ENCODE measurements around the gene DDX49.

Gene DDX49

DNA sequence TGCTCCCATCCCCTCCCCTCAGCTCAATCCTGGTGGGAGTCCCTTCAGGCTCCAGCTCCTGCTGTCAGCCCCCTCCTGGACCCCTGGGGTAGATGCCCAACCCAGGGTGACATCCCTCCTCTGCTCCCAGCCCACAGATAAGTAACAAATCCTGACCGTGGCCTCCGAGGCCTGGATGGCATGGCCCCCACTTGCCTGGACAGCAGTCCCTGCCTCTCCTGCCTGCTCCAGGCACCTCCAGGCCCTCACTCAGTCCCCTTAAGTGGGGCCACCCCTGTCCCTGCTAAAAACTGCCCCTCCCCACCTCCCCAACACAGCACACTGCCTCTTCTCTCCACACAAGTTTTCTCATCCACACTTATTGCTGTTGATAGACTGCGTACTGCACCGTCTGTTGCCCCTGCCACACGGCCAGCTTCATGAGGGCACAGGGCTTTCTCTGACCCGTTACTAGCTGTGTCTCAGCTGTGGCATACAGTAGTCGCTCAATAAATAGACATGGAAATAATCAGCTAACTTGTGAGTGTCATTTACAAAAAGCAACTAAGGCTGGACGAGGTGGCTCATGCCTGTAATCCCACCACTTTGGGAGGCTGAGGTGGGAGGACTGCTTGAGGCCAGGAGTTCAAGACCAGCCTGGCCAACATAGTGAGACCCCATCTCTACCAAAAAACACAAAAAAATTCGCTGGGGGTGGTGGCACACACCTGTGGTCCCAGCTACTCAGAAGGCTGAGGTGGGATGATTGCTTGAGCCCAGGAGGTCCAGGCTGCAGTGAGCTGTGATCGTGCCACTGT is 29.4 kb upstream of the DDX49 start:
- Mint-ChIP-seq H3K27me3 (peaks cover 35% of the 10 kb centered on the region), H3K4me3 (no peak overlapping the region), H3K27ac (no peak overlapping the region), H3K9me3 (no peaks in the 10 kb centered on the region), H3K4me1 (ENCODE audit: low read depth) (peaks cover under 1% of the 10 kb centered on the region), H3K36me3 (ENCODE audit: low read depth) (no peaks in the 10 kb centered on the region)
- intact Hi-C loops (cut with micrococcal nuclease), result no loop called here

DNA sequence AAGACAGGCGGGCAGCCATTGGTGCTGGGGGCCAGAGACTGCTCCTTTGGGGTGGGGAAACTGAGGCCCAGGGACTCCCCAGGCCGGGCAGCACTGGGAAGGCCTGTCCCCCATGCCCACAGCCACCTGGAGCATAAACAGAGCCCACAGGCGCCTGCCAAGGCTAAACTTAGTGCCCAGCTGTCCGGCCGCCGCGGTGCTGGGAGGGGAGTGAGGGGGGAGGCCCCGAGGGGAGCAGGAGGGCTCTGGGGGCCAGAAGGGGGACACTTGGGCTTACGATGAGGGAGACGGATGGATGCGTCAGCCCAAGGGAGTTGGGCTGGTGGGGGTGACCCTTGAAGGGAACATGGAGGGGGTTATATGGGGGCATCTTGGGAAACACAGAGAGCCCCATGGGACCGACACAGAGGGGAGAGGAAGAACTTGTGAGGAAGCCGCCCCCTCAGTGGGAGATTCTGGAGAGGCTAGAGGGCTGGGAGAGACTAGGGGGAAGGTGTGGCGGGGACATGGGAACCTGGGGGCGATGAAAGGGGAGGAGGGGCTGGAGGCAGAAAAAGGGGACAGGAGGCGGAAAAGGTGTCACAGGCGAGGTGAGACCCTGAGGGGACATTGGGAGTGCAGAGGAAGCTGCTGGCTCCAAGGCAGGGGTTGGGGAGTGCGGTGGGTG is 25.8 kb upstream of the DDX49 start:
- H3K4me3 Mint-ChIP-seq, result no peak overlapping the region
- H3K9me3 Mint-ChIP-seq, result no peaks in the 10 kb centered on the region
- H3K27ac Mint-ChIP-seq, result no peak overlapping the region
- peaks cover 59% of the 10 kb centered on the region for H3K27me3 Mint-ChIP-seq
- H3K4me1 Mint-ChIP-seq (ENCODE audit: low read depth), result peaks cover 11% of the 10 kb centered on the region
- peaks cover 12% of the 10 kb centered on the region for H3K36me3 Mint-ChIP-seq (ENCODE audit: low read depth)
- intact Hi-C loops (cut with micrococcal nuclease), result no loop called here

DNA sequence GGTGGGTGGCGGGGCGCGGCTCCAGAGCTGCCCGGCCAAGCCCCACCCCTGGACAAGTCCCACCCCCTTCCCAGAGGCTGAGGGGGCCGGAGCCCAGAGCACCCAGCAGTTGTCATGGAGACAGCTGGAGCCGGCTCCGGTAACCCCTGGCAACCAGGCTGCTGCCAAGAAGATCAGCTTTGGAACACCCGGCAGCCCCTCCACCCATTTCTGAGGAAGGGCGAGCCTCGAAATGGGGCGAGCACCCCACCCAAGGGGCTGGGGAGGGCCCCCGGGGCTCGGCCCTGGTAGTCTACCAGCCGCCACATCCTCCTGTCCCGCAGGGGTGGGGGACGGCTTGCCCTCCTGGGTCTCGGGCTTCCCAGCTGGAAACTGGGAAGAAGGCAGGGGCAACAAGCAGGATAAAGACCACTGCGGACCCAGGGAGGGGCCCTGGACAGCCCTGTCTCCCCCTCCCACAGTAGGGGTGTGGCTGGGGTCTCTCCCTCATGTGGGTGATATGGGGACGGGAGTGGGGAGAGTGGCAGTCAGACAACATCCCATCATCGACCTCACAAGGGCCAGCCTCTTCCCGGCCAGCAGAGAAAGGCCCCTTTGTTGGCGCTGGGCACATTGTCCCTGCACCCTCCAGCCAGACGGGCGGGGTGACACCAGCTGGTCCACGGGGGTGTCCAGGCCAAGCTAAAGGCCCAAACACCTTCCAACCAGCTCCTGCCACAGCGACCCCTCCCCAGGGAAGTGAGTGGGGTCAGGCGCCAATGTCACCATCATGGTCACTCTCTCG is 25.1 kb upstream of the DDX49 start:
- H3K27me3 Mint-ChIP-seq, result peaks cover 57% of the 10 kb centered on the region
- peaks cover 20% of the 10 kb centered on the region for H3K36me3 Mint-ChIP-seq (ENCODE audit: low read depth)
- peak overlapping the region; percentile 37 for H3K4me3 Mint-ChIP-seq
- H3K9me3 Mint-ChIP-seq, result no peaks in the 10 kb centered on the region
- intact Hi-C loops (cut with micrococcal nuclease), result no loop called here
- peaks cover 11% of the 10 kb centered on the region for H3K4me1 Mint-ChIP-seq (ENCODE audit: low read depth)
- no peak overlapping the region for H3K27ac Mint-ChIP-seq

DNA sequence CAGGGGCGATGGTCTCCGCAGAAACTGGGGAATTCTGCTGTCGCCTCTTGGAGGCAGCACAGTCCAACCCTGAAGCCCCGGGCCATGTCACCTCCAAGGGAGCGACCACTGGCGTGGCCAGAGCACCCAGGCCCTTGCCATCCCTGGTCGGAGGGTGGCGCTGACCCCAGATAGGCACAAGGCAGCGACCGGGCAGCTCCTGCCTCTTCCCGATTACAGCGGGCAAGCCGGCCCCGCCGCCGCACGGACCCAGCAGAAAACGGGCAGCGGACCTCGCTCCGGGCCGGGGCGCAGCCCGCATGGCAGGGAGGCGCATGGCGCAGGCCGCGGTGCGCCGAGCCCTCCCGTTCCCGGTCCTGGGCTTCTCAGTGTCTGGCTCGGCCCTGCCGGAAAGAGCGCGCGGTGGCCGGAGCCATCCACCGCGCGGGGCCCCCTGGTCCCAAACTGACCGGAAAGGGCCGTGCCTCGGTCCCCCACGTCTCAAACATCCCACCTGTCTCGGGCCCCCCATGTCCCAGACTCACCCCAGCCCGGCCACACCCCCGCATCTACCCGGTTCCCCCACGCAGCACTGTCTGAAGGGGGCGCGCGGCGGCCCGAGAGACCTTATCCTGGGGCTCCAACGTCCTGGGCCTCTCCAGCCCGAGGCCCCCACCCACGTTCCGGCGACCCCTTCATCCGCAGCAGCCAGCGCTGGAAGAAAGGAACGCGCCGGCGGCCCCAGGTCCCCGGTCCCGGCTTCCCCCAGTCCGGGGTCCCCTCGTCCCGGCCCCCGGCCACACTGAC is 24.3 kb upstream of the DDX49 start:
- H3K9me3 Mint-ChIP-seq, result no peaks in the 10 kb centered on the region
- peaks cover 57% of the 10 kb centered on the region for H3K27me3 Mint-ChIP-seq
- intact Hi-C loops (cut with micrococcal nuclease), result no loop called here
- H3K27ac Mint-ChIP-seq, result no peak overlapping the region
- H3K4me1 Mint-ChIP-seq (ENCODE audit: low read depth), result peaks cover 11% of the 10 kb centered on the region
- peaks cover 28% of the 10 kb centered on the region for H3K36me3 Mint-ChIP-seq (ENCODE audit: low read depth)
- H3K4me3 Mint-ChIP-seq, result peak overlapping the region; percentile 63

DNA sequence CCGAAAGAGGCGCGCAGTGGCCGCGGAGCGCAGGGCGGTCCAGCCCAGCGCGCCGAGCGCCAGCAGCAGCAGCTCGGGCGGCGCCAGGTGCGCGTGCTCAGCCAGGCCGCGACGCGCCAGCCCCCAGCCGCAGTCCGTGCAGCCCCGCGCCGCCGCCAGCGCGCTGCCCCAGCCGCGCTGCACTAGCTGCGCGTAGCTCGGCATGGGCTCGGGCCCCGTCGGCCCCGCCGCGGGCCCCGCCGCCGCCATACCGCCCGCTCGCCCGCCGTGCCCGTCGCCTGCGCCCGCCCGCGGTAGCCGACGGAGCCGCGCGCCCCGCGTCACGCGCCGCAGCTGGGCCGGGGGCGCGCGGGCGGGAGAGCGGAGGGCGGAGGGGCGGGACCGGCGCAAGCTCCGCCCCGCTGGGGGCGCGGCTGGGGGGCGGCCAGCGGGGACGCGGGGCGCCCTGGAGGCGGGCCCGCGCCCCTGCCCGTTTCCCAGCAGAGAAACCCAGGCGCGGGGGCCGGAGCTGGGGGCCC is 23.6 kb upstream of the DDX49 start, which contains the start of gene CERS1:
Gene CERS1 (minus strand): TSS at position 335 of the 518 bp plus-strand sequence. CDS start 86 bp downstream, at position 249.
- peaks cover 57% of the 10 kb centered on the region for H3K27me3 Mint-ChIP-seq
- H3K36me3 Mint-ChIP-seq (ENCODE audit: low read depth), result peaks cover 34% of the 10 kb centered on the region
- peaks cover 11% of the 10 kb centered on the region for H3K4me1 Mint-ChIP-seq (ENCODE audit: low read depth)
- no peak within 1 kb of the TSS for H3K27ac Mint-ChIP-seq
- peak within 1 kb of the TSS; percentile 73 for H3K4me3 Mint-ChIP-seq
- no peaks in the 10 kb centered on the region for H3K9me3 Mint-ChIP-seq
- intact Hi-C loops (cut with micrococcal nuclease), result no loop called here

DNA sequence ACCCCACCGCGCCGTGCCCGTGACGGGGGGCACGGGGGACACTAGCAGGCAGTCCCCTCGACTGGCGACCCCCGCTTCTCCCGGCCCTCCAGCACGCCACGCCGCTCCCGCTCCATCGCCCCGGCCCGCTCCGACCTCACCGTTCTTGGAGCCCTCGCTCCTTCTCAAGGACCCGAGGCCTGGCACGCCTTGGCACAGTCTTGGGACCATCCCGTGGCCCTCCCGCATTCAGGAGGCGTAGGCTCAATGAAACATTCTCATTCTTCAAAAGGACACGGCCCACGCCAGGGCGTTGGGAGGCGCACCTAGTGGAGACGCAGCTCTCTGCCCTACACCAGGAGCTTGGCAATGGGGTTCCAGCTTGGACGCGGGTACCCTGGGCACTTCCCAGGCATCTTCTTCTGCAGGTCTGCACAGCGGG is 23.1 kb upstream of the DDX49 start:
- no peaks in the 10 kb centered on the region for H3K9me3 Mint-ChIP-seq
- intact Hi-C loops (cut with micrococcal nuclease), result no loop called here

DNA sequence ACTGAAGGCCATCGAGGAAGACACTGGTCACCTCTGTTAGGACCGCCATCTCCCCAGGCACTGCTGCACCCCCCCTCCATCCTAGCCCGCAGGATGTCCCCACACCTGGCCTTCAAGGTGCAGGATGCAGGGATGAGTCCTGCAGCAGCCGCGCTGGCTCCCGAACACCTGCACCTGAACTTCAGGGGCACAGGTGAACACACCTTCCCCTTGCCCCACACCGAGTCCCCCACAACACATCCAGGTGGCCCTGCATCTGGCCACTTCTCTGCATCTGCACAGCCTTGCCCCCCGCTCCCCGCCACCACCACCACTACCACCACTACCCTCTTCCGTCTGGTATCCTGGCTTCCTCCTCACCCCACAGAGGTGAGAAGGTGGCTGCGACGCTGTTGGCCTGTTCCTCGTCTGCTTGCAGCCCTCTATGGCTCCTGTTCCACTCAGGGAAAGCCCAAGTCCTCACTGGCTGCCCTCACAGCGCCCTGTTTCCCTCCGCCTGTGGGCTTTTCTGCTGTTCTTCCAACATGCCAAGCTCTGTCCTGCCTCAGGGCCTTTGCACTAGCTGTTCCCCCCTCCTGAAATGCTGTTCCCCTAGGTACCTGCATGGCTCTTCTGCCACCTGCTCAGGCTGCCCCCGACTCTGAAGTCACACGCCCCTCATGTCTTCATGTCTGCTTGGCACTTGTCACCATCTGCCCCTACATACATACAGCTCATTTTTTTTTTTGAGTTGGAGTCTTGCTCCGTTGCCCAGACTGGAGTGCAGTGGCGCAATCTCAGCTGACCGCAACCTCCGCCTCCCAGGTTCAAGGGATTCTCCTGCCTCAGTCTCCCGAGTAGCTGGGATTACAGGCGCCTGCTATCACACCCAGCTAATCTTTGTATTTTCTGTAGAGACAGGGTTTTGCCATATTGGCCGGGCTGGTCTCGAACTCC is 22.2 kb upstream of the DDX49 start:
- Mint-ChIP-seq H3K4me1 (ENCODE audit: low read depth) (peaks cover 11% of the 10 kb centered on the region), H3K27me3 (peaks cover 50% of the 10 kb centered on the region), H3K27ac (no peak overlapping the region), H3K9me3 (no peaks in the 10 kb centered on the region), H3K4me3 (no peak overlapping the region), H3K36me3 (ENCODE audit: low read depth) (peaks cover 47% of the 10 kb centered on the region)
- intact Hi-C loops (cut with micrococcal nuclease), result no loop called here

More for the DNA sequence above, 23.1 kb upstream of the DDX49 start:
- Mint-ChIP-seq H3K27me3 (peaks cover 55% of the 10 kb centered on the region), H3K27ac (no peak overlapping the region), H3K4me1 (ENCODE audit: low read depth) (peaks cover 11% of the 10 kb centered on the region), H3K36me3 (ENCODE audit: low read depth) (peaks cover 40% of the 10 kb centered on the region), H3K4me3 (peak overlapping the region; percentile 73)

DNA sequence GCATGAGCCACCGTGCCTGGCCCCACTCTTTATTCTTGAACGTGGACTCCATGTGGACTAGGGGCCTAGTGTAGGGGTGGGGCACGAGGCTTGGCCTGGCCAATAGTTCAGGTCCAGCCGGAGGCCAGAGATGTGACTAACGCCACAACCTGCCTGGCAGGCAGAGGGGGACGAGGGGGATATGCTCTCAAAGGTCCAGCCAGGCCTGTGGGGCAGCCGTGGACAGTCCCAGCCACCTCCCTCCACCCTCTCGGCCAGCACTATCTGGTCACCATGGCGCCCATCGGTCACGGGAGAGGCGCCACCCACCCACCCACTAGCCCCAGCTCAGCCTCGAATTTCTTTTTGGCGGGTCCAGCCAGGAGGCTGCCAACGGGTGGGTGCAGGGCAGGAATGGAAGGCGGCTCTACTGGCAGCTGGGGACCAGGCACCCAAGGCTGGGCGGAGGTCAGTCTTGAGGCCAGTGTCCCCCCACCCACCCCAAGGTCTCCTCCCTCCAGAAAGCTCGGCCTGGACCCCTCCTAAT is 21.4 kb upstream of the DDX49 start:
- peaks cover 42% of the 10 kb centered on the region for H3K27me3 Mint-ChIP-seq
- H3K4me1 Mint-ChIP-seq (ENCODE audit: low read depth), result peaks cover 11% of the 10 kb centered on the region
- intact Hi-C loops (cut with micrococcal nuclease), result no loop called here
- peaks cover 54% of the 10 kb centered on the region for H3K36me3 Mint-ChIP-seq (ENCODE audit: low read depth)
- H3K9me3 Mint-ChIP-seq, result no peaks in the 10 kb centered on the region
- H3K4me3 Mint-ChIP-seq, result no peak overlapping the region
- H3K27ac Mint-ChIP-seq, result no peak overlapping the region

DNA sequence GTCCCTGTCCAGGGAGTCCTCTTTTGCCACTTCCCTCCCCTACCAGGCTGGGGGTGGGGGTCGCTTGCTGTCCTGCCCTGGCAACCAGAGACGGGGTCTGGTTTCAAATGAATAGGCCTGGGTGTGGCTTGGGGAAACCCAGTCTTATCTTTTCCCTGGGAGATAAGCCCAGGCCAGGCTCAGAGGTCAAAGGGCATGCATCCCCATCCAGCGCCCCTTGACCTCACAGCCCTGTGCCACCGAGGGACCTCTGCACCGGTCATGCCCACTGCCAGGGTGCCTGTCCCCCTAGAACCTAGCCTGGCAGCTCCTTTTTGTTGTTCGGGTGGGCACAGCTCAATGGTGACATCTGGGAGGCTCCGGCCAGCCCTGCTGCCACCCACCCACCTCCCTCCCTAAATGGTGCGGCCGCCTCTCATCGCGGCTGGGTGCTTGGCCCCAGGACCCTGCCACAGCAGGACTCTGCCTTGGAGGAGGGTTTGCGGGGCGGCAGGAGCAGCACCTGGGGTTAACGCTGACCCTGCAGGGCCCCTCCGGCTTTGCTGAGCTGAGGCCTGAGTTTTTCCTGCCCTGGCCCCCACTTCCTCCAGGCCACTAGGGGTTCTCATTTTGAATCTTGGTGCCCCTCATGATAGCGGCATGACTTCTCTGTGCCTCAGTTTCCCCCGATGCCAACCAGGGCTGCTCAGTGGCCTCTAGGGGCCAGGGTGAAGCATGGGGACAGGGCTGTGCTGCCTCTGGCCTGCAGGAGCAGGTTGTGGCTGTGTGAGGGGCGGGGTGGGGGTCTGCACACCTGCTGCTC is 20.7 kb upstream of the DDX49 start:
- peaks cover 36% of the 10 kb centered on the region for H3K27me3 Mint-ChIP-seq
- peaks cover 11% of the 10 kb centered on the region for H3K4me1 Mint-ChIP-seq (ENCODE audit: low read depth)
- no peaks in the 10 kb centered on the region for H3K9me3 Mint-ChIP-seq
- H3K36me3 Mint-ChIP-seq (ENCODE audit: low read depth), result peaks cover 61% of the 10 kb centered on the region
- intact Hi-C loops (cut with micrococcal nuclease), result no loop called here
- H3K4me3 Mint-ChIP-seq, result no peak overlapping the region
- no peak overlapping the region for H3K27ac Mint-ChIP-seq

DNA sequence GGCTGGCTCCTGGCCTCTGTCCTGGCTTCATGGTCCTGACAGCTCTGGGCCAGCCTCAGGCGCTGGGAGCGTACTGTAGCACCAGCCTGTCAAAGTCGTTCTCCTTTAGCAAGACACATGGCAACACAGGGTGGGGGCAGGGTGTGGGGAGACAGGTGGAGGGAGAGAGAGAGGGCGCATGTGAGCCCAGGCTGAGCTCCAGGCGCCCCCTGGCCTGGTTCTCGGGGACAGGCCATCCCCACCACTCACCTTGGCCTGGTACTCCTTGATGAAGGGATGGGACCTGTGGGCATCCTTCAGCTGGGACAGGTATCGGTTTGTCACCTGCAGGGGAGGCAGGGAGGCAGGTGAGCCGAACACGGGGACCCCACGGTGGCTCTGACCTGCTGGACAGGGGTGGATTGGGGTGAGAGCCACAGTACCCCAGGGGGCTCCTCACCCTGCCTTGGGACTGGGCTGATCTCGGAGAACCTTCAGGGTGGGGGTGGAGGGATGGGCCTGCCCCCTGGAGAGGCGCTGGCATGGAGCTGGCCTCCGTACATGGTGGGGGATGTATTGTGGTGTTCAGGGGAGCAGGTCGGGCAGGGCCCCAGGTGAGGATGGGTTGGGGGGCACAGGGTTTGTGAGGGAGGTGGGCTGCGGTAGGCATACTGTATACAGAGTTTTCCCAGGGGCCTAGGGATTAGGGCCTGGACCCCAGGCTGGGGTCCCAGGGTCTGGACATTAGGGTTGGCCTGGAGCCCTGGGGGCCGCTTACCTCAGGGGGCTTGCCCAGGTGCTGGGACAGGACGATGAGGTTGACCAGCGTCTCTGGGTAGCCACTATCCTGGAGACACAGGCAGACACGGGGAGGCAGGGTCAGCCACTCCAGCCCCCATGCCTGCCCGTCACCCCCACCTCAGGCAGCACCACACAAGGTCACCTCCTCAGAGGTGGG is 19.6 kb upstream of the DDX49 start:
- Mint-ChIP-seq H3K4me1 (ENCODE audit: low read depth) (peaks cover 11% of the 10 kb centered on the region), H3K4me3 (no peak overlapping the region), H3K36me3 (ENCODE audit: low read depth) (peaks cover 72% of the 10 kb centered on the region), H3K27me3 (peaks cover 27% of the 10 kb centered on the region), H3K9me3 (no peaks in the 10 kb centered on the region), H3K27ac (no peak overlapping the region)
- intact Hi-C loops (cut with micrococcal nuclease), result no loop called here
